ENCODE measurements around the gene GPR17.

The GPR17 gene

GRCh38 chr2:127653421-127654083, 7.6 kb downstream of the GPR17 start:
- ChIA-PET POLR2A (no interaction called here), CTCF (interaction anchor here (1.1 to 6.9 kb wide), 6 partner anchors 9 to 136 kb away, joined by 3 to 119 read pairs (median 8); no protein-coding TSS in a partner anchor)
- no peak for DNase-seq (ENCODE audit: low read depth, low spot score)
- no peak for TF ChIP-seq CTCF (IDR thresholded peaks at IDR 0.05; ENCODE audit: insufficient read depth, low read length, missing control alignments)
- H3K4me3 ChIP-seq (ENCODE audit: low read depth, low read length), result no peak overlapping the region

GRCh38 chr2:127654084-127654837, 8.3 kb downstream of the GPR17 start:
- POLR2A ChIA-PET, result no interaction called here
- CTCF ChIA-PET, result interaction anchor here (1.1 to 3.2 kb wide), 6 partner anchors 10 to 330 kb away, joined by 3 to 19 read pairs (median 4); no protein-coding TSS in a partner anchor

GRCh38 chr2:127654838-127655175, 8.9 kb downstream of the GPR17 start:
- CTCF ChIA-PET, result interaction anchor here (1.1 to 3.2 kb wide), 5 partner anchors 15 to 331 kb away, joined by 3 to 19 read pairs (median 4); no protein-coding TSS in a partner anchor
- no peak overlapping the region for H3K4me3 ChIP-seq (ENCODE audit: low read depth, low read length)
- TF ChIP-seq CTCF (IDR thresholded peaks at IDR 0.05; ENCODE audit: insufficient read depth, low read length, missing control alignments), result no peak
- POLR2A ChIA-PET, result no interaction called here
- no peak for DNase-seq (ENCODE audit: low read depth, low spot score)

More at GRCh38 chr2:127654084-127654837, 8.3 kb downstream of the GPR17 start:
- H3K4me3 ChIP-seq (ENCODE audit: low read depth, low read length), result no peak overlapping the region
- no peak for TF ChIP-seq CTCF (IDR thresholded peaks at IDR 0.05; ENCODE audit: insufficient read depth, low read length, missing control alignments)
- DNase-seq (ENCODE audit: low read depth, low spot score), result no peak

- no peak overlapping the region for H3K4me3 ChIP-seq (ENCODE audit: low read depth, low read length)
- CTCF ChIA-PET, result interaction anchor here (1.1 to 3.2 kb wide), 5 partner anchors 14 to 331 kb away, joined by 3 to 19 read pairs (median 4); no protein-coding TSS in a partner anchor
- no peak for TF ChIP-seq CTCF (IDR thresholded peaks at IDR 0.05; ENCODE audit: insufficient read depth, low read length, missing control alignments)
- POLR2A ChIA-PET, result no interaction called here
- no peak for DNase-seq (ENCODE audit: low read depth, low spot score)
Observed at GRCh38 chr2:127655209-127656073, 9.5 kb downstream of the GPR17 start.

- CTCF ChIA-PET, result interaction anchor here (1.8 to 3.2 kb wide), 3 partner anchors 8 to 66 kb away, joined by 7 to 19 read pairs (median 7); partner anchors contain the start of gene LIMS2
- DNase-seq (ENCODE audit: low read depth, low spot score), result no peak
- no peak for TF ChIP-seq CTCF (IDR thresholded peaks at IDR 0.05; ENCODE audit: insufficient read depth, low read length, missing control alignments)
- POLR2A ChIA-PET, result no interaction called here
- H3K4me3 ChIP-seq (ENCODE audit: low read depth, low read length), result no peak overlapping the region
Observed at GRCh38 chr2:127656569-127657231, 10.7 kb downstream of the GPR17 start.

Data from AG04449 (cell line).